HG02798 (cell line): ENCODE results near the gene ST6GAL1.
A peak's percentile ranks its signal among the peaks of the same experiment; 100 is the strongest.
"Not testable (repeated sequence)": the region's sequence is repeated elsewhere in the genome, so short reads cannot be mapped to it uniquely, and the experiment has no call there.

ENCODE experiments used
- ATAC-seq: cut with Tn5 transposase; IDR thresholded peaks from one replicate; pipeline ENCODE4 v1.9.1; 2021; ENCODE audit warnings: mild to moderate bottlenecking; ENCODE audit not compliant: unreplicated experiment, poor library complexity

ST6GAL1 gene

GRCh38 chr3:187016639-187017345, 86.5 kb downstream of the ST6GAL1 start:
- peak; percentile 16 for ATAC-seq

GRCh38 chr3:187017511-187018230, 87.3 kb downstream of the ST6GAL1 start:
- ATAC-seq = no peak

DNA sequence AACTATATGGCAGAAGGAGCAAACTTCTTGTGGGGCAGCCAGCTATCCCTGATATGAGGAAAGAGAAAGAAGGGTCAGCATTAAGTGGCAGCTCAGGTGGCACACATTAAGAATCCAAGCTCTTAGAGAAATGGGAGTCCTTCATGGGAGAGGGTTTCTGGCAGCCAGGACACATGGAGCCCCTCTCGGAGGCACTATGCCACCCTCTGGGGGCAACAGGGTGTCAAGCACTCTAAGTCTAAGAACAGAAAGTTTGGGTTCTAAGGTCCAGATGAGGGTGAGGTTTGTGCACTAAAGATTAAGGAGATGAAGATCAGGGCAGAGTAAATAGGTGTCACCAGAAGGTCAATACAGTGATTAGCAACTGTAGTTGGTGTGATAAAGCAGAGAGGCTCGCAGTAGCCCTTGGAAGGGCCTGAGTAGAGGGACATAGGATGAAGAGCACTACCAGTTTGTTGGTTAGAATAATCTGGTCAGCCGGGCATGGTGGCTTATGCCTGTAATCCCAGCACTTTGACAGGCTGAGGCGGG, 89.3 kb downstream of the ST6GAL1 start:
- no peak for ATAC-seq

- no peak for ATAC-seq
Observed at GRCh38 chr3:187020376-187020775, 90.0 kb downstream of the ST6GAL1 start.

DNA sequence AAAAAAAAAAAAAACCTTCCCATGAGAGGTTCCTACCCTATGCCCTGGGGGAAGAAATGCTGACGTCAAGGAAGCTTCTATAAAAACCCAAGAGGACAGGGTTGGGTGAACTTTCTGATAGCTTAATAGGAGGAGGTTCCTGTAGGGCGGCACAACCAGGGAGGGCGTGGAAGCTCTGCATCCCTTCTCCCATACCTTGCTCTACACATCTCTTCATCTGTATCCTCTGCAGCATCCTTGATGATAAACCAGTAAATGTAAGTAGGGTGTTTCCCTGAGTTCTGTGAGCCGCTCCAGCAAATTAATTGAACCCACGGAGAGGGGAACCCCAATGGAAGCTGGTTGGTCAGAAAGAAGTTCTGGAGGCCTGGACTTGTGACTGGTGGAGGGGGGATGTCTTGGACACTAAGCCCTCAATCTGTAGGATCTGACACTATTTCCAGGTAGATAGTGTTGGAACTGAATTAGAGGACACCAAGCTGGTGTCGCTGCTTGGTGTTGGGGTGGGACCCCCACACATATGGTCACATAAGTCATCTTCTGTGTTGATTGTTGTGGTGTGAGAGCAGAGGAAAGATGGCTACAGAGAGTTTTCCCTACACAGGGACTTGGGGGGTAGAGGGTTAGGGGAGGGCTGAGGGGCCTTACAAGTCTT, 91.5 kb downstream of the ST6GAL1 start:
- peak; percentile 33 for ATAC-seq

DNA sequence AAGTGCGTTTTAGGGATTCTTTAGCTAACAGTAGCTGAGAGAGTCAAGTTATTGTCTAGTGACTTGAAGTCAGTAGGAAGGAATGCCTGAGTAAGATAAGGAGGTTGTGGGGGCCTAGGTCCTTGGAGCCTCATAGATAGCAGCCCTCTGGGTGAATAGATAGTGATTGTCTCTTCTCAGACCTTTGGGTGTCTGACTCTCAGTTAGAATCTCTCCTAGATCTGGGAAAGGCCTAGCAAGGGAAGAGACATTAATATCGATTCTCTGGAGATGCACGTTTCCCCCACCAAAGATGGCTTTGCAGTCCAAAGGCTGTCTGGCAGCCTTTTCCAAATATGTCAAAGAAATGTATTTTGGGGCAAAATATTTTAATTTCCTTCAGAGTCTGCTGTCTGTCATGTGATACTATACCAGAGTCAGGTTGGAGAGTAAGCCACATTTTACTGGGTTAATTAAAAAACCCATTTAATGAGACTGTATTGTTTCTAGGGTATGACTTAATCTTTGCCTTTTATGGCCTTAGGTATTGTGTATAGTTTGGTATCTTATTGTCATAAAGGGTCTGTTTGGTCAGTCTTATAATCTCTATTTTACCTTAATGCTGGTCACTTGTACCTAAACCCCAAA, 92.2 kb downstream of the ST6GAL1 start:
- no peak for ATAC-seq

DNA sequence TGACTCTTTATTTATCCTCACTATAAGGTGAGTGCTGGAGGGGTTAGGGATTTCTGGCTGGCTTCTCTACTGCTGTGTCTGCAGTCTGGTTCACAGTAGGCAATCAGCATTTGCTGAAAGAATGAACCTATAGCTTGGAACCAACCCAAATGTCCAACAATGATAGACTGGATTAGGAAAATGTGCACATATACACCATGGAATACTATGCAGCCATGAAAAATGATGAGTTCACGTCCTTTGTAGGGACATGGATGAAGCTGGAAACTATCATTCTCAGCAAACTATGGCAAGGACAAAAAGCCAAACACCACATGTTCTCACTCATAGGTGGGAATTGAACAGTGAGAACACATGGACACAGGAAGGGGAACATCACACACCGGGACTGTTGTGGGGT, 93.0 kb downstream of the ST6GAL1 start:
- not testable (repeated sequence) for ATAC-seq

- ATAC-seq = no peak
Observed at GRCh38 chr3:187024536-187025226, 94.4 kb downstream of the ST6GAL1 start.

GRCh38 chr3:187025254-187025655, 94.9 kb downstream of the ST6GAL1 start:
- peak; percentile 36 for ATAC-seq

- ATAC-seq = peak; percentile 23
Observed at GRCh38 chr3:187025656-187026316, 95.5 kb downstream of the ST6GAL1 start.

DNA sequence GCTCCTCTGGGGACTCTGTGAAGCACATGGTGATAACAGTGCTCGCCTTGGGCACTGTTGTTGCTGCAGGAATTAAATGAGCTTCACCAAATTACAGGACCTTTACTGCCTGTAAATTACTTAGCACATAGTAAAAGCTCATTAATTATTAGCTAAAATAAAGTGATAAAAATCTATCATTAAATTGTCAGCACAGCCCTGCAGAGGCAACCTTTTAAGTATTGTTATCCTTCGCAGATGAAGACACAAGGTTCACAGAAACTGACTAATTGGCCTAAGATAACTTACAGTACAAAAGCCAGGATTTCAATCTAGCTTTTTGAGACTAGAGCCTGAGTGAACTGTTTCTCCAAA, 96.0 kb downstream of the ST6GAL1 start:
- no peak for ATAC-seq

DNA sequence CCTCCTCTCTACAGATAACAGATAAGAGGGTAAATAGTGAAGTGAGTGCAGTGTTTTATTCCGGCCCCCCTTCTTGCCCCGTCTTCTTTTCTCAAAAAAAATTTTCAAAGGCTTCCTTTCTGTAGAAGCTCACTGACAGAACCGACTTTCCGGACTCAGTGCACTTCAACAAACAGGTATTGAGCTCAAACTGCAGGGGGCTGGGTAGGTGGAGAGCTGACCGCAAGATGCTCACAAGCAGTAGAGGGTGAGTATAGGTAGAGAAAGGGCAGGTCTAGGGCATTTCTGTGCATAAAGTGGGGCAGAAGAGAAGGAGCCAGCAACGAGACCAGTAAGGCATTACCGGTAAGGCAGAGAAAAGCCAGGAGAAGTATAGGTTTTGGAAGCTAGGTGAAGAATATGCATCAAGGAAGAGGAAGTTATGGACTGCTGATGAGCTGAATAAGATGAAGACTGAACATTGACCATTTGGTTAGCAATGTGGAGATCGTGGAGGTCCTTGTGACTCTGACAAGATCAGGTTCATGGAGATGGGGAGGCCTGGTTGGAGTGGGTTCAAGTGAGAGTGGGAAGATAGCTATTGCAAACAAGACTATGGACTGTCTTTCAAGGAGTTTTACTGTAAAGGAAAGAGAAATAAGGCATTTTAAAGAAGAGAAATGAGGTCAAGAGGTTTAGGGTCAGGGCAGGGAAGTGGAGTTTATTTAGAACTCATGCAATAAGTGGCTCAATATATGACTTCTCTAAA, 97.4 kb downstream of the ST6GAL1 start:
- peak; percentile 35 for ATAC-seq

DNA sequence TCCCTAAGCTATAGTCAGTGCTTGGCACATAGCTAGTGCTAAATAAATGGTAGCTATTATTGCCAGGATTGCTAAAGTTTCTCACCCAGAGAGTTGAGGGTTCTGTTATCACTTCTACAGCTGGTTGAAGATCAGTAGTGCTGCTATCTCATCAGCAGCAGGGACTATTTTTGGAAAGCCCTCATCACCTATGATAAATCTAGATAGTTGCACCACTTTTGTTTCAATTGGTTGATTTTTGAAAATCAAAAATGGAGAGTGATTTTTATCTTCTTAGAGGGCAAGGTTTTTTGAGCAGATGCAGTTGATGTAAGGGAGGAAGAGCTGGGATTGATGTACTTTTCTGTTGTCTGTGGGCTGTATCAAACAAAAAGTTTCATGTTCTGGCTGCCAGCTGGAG, 101.6 kb downstream of the ST6GAL1 start:
- no peak for ATAC-seq

GRCh38 chr3:187036394-187036793, 106.1 kb downstream of the ST6GAL1 start:
- ATAC-seq = no peak

DNA sequence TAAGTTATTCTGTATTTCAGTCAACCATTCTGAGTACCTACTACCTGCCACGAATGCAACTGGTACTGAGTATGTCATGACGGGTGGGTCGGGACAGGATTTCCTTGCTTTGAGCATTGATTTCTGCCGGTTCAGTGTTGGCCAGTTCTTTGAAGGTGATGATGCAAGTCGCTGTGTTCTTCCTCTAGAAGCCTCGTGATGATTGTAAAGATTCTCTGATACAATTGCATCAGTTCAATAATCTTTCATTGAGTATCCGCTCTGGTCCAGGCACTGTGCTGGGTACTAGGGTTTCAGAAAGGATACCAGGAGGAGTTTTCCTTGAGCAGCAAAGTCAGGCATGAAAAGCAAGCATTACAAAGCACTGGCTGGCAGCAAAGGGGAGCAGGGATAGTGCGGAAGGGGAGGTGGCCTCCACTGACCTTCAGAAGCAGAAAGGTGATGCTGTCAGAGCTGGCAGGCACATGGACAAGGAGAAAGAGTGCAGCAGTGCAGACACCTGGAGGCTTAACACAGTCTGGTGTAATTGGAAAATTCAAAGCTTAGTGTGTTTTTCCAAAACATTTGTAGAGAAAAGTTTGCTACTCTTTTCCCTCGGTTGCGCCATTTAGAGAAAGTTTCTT, 108.9 kb downstream of the ST6GAL1 start:
- no peak for ATAC-seq

DNA sequence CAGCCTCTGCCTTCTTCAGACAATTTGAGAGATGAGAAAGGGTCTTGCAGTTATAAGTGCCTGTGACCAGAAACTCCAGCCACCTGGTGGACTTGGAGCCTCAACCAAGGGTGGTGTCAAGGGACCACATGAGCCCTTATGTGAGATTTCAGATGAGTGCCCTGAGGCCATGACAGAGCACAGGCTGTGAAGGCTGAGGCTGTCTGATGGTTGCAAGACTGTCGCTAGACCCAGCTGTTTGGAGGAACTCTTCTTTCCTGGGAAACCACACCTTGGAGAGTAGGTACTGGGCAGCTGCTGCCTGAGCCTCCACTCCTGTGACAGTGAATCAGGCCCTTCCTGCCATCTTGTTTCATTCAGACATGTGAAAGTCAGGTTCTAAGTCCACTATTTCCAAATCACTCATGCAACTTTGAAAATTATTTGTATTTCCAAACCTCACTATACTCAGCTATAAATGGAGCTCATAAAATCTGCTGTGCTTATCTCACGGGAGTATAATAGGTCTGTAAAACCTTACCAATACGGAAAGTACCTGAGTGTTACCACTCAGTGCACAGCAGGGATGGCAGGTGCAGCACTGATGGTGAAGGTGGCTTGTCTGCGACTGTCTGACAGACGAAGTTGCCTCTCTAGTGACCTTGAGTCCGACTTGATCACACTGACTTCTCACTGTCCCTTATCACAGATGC, 109.5 kb downstream of the ST6GAL1 start:
- ATAC-seq = no peak

DNA sequence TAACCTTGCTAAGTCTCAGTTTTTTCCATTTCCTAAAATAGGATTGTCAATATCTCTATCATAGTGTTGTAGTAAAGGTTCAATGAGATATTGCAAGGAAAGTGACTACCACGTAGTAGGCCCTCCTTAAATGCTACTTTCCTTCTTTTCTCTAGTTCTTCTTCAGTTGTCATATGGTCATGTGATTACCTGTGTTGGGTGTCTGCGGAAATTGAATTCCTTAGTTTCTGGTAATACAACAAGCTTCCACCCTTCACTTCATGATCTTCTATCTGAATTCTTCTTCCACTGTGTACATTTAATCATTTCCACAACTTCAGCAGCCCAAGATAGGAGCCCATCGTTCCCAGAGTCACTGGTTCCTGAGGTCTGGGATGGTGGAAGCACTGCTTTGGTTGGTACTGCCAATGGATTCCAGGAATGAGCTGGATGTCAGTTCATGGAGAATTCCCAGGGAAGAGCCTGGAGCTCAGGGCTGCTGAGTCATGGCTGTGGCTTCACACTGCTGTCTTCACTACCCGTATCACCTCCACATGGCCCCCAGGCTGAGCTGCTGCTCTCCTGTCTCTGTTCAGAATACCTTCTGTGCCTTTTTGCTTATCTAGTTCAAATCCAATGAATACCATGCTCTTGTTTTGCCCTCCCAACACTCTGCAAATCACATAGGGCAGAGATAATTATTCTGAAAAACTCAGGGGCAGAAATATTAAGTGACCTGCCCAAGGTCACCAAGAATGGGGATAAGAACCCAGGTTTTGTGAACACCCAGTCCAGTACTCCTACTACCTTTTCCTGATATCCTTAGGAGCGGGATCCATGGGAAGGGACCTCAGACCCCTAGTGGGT, 110.4 kb downstream of the ST6GAL1 start:
- no peak for ATAC-seq
